HEK293 (cell line): ENCODE measurements around the gene TBX10.

Experiments used
- SETDB1 ChIP-seq: IDR thresholded peaks from one replicate; pipeline ENCODE4 v1.6.1; 2017; ENCODE audit warnings: mild to moderate bottlenecking, low read length, moderate library complexity, mixed read lengths; ENCODE audit not compliant: insufficient read length
- SP2 ChIP-seq: fragments of 450-650 bp; formaldehyde crosslinking; IDR thresholded peaks from 2 replicates; pipeline ENCODE4 v1.5.1; 2016; ENCODE audit warnings: missing biosample characterization, missing genetic modification characterization
- ZBTB1 ChIP-seq: fragments of 450-650 bp; formaldehyde crosslinking; IDR thresholded peaks from 2 replicates; pipeline ENCODE4 v1.5.1; 2016; ENCODE audit warnings: missing biosample characterization, missing genetic modification characterization
- ZNF121 ChIP-seq: fragments of 450-650 bp; formaldehyde crosslinking; IDR thresholded peaks from 2 replicates; pipeline ENCODE4 v1.5.1; 2016; ENCODE audit warnings: missing biosample characterization, missing genetic modification characterization
- ZNF558 ChIP-seq: fragments of 450-650 bp; formaldehyde crosslinking; IDR thresholded peaks from 2 replicates; pipeline ENCODE4 v1.5.1; 2016; ENCODE audit warnings: missing biosample characterization, missing genetic modification characterization
- TF ChIP-seq, protein P1 (sequence below): fragments of 450-650 bp; formaldehyde crosslinking; IDR thresholded peaks from 2 replicates; pipeline ENCODE4 v1.5.1; 2016; ENCODE audit warnings: missing biosample characterization, missing genetic modification characterization
- TF ChIP-seq, protein P2 (sequence below): fragments of 450-650 bp; formaldehyde crosslinking; IDR thresholded peaks from 2 replicates; pipeline ENCODE4 v1.5.1; 2016; ENCODE audit warnings: missing biosample characterization, missing genetic modification characterization
- TF ChIP-seq, protein P3 (sequence below): fragments of 450-650 bp; formaldehyde crosslinking; IDR thresholded peaks from 2 replicates; pipeline ENCODE4 v1.5.1; 2016; ENCODE audit warnings: missing biosample characterization, missing genetic modification characterization

DNA sequence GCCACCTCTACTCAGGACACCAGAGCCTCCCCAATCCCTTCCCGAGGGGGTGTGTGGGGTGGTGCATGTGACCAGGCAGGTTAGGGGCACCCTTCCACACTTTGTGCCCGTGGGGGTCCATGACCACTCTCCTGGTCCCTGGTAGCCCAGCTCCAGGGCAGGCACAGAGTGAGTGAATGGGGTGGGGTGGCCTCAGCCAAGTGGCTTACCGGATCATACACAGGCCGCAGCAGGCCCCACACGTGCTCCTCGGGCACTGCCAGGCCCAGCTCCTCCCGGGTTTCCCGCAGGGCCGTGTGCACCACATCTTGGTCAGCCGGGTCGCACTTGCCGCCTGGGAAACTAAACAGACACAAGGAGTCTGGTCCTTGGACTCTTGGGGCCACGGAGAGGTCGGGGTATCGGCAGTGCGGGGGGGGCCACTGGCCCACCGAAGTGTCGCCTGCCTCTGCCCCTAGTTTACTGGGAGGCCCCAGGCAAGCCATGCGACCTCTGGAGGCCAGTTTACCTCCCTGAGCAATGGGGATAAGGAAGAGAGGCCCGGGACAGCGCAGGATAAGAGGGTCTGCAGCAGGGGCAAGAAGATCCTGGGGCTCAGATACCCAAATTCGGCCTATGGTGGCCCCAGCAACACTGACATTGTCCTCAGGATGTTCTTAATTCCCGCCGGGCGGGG is 10.7 kb downstream of the TBX10 start:
- TF ChIP-seq, protein P1, sequence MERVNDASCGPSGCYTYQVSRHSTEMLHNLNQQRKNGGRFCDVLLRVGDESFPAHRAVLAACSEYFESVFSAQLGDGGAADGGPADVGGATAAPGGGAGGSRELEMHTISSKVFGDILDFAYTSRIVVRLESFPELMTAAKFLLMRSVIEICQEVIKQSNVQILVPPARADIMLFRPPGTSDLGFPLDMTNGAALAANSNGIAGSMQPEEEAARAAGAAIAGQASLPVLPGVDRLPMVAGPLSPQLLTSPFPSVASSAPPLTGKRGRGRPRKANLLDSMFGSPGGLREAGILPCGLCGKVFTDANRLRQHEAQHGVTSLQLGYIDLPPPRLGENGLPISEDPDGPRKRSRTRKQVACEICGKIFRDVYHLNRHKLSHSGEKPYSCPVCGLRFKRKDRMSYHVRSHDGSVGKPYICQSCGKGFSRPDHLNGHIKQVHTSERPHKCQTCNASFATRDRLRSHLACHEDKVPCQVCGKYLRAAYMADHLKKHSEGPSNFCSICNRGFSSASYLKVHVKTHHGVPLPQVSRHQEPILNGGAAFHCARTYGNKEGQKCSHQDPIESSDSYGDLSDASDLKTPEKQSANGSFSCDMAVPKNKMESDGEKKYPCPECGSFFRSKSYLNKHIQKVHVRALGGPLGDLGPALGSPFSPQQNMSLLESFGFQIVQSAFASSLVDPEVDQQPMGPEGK (tag by site-specific recombination) = no peak
- TF ChIP-seq, protein P2, sequence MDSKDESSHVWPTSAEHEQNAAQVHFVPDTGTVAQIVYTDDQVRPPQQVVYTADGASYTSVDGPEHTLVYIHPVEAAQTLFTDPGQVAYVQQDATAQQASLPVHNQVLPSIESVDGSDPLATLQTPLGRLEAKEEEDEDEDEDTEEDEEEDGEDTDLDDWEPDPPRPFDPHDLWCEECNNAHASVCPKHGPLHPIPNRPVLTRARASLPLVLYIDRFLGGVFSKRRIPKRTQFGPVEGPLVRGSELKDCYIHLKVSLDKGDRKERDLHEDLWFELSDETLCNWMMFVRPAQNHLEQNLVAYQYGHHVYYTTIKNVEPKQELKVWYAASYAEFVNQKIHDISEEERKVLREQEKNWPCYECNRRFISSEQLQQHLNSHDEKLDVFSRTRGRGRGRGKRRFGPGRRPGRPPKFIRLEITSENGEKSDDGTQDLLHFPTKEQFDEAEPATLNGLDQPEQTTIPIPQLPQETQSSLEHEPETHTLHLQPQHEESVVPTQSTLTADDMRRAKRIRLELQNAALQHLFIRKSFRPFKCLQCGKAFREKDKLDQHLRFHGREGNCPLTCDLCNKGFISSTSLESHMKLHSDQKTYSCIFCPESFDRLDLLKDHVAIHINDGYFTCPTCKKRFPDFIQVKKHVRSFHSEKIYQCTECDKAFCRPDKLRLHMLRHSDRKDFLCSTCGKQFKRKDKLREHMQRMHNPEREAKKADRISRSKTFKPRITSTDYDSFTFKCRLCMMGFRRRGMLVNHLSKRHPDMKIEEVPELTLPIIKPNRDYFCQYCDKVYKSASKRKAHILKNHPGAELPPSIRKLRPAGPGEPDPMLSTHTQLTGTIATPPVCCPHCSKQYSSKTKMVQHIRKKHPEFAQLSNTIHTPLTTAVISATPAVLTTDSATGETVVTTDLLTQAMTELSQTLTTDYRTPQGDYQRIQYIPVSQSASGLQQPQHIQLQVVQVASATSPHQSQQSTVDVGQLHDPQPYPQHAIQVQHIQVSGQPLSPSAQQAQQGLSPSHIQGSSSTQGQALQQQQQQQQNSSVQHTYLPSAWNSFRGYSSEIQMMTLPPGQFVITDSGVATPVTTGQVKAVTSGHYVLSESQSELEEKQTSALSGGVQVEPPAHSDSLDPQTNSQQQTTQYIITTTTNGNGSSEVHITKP (tag by site-specific recombination) = no peak
- TF ChIP-seq, protein P3, sequence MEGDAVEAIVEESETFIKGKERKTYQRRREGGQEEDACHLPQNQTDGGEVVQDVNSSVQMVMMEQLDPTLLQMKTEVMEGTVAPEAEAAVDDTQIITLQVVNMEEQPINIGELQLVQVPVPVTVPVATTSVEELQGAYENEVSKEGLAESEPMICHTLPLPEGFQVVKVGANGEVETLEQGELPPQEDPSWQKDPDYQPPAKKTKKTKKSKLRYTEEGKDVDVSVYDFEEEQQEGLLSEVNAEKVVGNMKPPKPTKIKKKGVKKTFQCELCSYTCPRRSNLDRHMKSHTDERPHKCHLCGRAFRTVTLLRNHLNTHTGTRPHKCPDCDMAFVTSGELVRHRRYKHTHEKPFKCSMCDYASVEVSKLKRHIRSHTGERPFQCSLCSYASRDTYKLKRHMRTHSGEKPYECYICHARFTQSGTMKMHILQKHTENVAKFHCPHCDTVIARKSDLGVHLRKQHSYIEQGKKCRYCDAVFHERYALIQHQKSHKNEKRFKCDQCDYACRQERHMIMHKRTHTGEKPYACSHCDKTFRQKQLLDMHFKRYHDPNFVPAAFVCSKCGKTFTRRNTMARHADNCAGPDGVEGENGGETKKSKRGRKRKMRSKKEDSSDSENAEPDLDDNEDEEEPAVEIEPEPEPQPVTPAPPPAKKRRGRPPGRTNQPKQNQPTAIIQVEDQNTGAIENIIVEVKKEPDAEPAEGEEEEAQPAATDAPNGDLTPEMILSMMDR (tag by site-specific recombination) = no peak
- TF ChIP-seq SP2 (tag by site-specific recombination) (no peak), ZNF121 (tag by site-specific recombination) (no peak), ZNF558 (no peak), SETDB1 (no peak), ZBTB1 (tag by site-specific recombination) (no peak)
